Activated CD4-positive, alpha-beta T cell treated with anti-CD3 and anti-CD28 coated beads, Interleukin-2, Interleukin-6, amounts not matched to agents 100 ng/mL and 50 ng/mL, durations not matched to agents 16 hours and 8 hours (primary cell): ENCODE results near the gene PLAAT2.
"Not testable (repeated sequence)": the region's sequence is repeated elsewhere in the genome, so short reads cannot be mapped to it uniquely, and the experiment has no call there.

Experiments used
- DNase-seq: peaks from one replicate; pipeline ENCODE4 v3.0.0-alpha.2; 2020

Gene PLAAT2

GRCh38 chr11:63547061-63547460, 16.1 kb downstream of the PLAAT2 start:
- DNase-seq: no peak

GRCh38 chr11:63543711-63544110, 19.5 kb downstream of the PLAAT2 start:
- DNase-seq: no peak

- not testable (repeated sequence) for DNase-seq
Measured at GRCh38 chr11:63542506-63542905, 20.7 kb downstream of the PLAAT2 start.

GRCh38 chr11:63537293-63538101, 25.7 kb downstream of the PLAAT2 start:
- DNase-seq: peak; percentile 69

- peak; percentile 64 for DNase-seq
Measured at GRCh38 chr11:63536669-63537292, 26.4 kb downstream of the PLAAT2 start, which contains the start of gene PLAAT4. Gene PLAAT4 (plus strand): TSS chr11:63536808. CDS start chr11:63536869, 61 bp downstream.

GRCh38 chr11:63535734-63536133, 27.4 kb downstream of the PLAAT2 start:
- DNase-seq: peak; percentile 71

GRCh38 chr11:63534895-63535461, 28.2 kb downstream of the PLAAT2 start:
- peak; percentile 60 for DNase-seq

- DNase-seq: no peak
Measured at GRCh38 chr11:63534076-63534475, 29.1 kb downstream of the PLAAT2 start.

- no peak for DNase-seq
Measured at GRCh38 chr11:63532799-63533475, 30.2 kb downstream of the PLAAT2 start.

- DNase-seq: no peak
Measured at GRCh38 chr11:63532117-63532516, 31.1 kb downstream of the PLAAT2 start.

GRCh38 chr11:63531074-63531792, 31.9 kb downstream of the PLAAT2 start:
- DNase-seq: peak; percentile 59

GRCh38 chr11:63530021-63530420, 33.2 kb downstream of the PLAAT2 start:
- DNase-seq: no peak

- not testable (repeated sequence) for DNase-seq
Measured at GRCh38 chr11:63529373-63529772, 33.8 kb downstream of the PLAAT2 start.

- not testable (repeated sequence) for DNase-seq
Measured at GRCh38 chr11:63528729-63529278, 34.4 kb downstream of the PLAAT2 start.

GRCh38 chr11:63528156-63528555, 35.0 kb downstream of the PLAAT2 start:
- DNase-seq: not testable (repeated sequence)

GRCh38 chr11:63527667-63528066, 35.5 kb downstream of the PLAAT2 start:
- DNase-seq: no peak

- DNase-seq: no peak
Measured at GRCh38 chr11:63523151-63523550, 40.0 kb downstream of the PLAAT2 start.

GRCh38 chr11:63521896-63522295, 41.3 kb downstream of the PLAAT2 start:
- DNase-seq: no peak

- no peak for DNase-seq
Measured at GRCh38 chr11:63520606-63521170, 42.5 kb downstream of the PLAAT2 start.

GRCh38 chr11:63518548-63518947, 44.6 kb downstream of the PLAAT2 start:
- no peak for DNase-seq

GRCh38 chr11:63517156-63517555, 46.0 kb downstream of the PLAAT2 start:
- DNase-seq: no peak

GRCh38 chr11:63516109-63516508, 47.1 kb downstream of the PLAAT2 start:
- no peak for DNase-seq
